AG08395 (cell line): ENCODE measurements around the gene NPY1R.

Experiments used
- DNase-seq: peaks from one replicate; pipeline ENCODE4 v3.0.0; 2012; ENCODE audit warnings: mixed read lengths, low spot score

The NPY1R gene

GRCh38 chr4:163332526-163333406 lies at the start of gene NPY1R:
Gene NPY1R (minus strand): TSS chr4:163332596. CDS start chr4:163326554, 6,042 bp downstream.
- peak; percentile 78 for DNase-seq

GRCh38 chr4:163380703-163381102 lies 48.3 kb upstream of the NPY1R start:
- no peak for DNase-seq

- DNase-seq = no peak
These were observed 46.3 kb upstream of the NPY1R start for GRCh38 chr4:163378661-163379060.

GRCh38 chr4:163372029-163372428 lies 39.6 kb upstream of the NPY1R start:
- DNase-seq = no peak

- no peak for DNase-seq
These were observed 35.3 kb upstream of the NPY1R start for GRCh38 chr4:163367651-163368050.

GRCh38 chr4:163356104-163356503 lies 23.7 kb upstream of the NPY1R start:
- no peak for DNase-seq

- DNase-seq = no peak
These were observed 20.7 kb upstream of the NPY1R start for GRCh38 chr4:163353054-163353453.

GRCh38 chr4:163350672-163351071 lies 18.3 kb upstream of the NPY1R start:
- no peak for DNase-seq

GRCh38 chr4:163344147-163345125 lies 12.0 kb upstream of the NPY1R start:
- DNase-seq = no peak

- no peak for DNase-seq
These were observed 11.3 kb upstream of the NPY1R start, which contains the start of gene NPY5R for GRCh38 chr4:163343604-163344146. Gene NPY5R (plus strand): TSS chr4:163343892. CDS start chr4:163350274, 6,382 bp downstream.

GRCh38 chr4:163335384-163335783 lies 3.0 kb upstream of the NPY1R start:
- DNase-seq = no peak

GRCh38 chr4:163331629-163332376 lies 593 bp downstream of the NPY1R start:
- peak; percentile 21 for DNase-seq

GRCh38 chr4:163330916-163331628 lies 1.3 kb downstream of the NPY1R start:
- DNase-seq = no peak

- no peak for DNase-seq
These were observed 15.3 kb downstream of the NPY1R start for GRCh38 chr4:163317110-163317509.

- DNase-seq = no peak
These were observed 22.9 kb downstream of the NPY1R start for GRCh38 chr4:163309466-163309865.

- no peak for DNase-seq
These were observed 29.3 kb downstream of the NPY1R start for GRCh38 chr4:163303069-163303468.

- no peak for DNase-seq
These were observed 32.0 kb downstream of the NPY1R start for GRCh38 chr4:163300445-163300844.

GRCh38 chr4:163295138-163295537 lies 37.3 kb downstream of the NPY1R start:
- no peak for DNase-seq

- DNase-seq = no peak
These were observed 48.1 kb downstream of the NPY1R start for GRCh38 chr4:163284304-163284703.

GRCh38 chr4:163280703-163281519 lies 51.5 kb downstream of the NPY1R start:
- no peak for DNase-seq
